ENCODE measurements around the gene PGAP3. TPM values are rescaled to one million over a fixed set of nuclear protein-coding genes. Genes with fewer than 3 reads are reported as not detected.

Gene PGAP3
- total RNA-seq, 1 donor from 2014 or later, result 10.8 TPM

DNA sequence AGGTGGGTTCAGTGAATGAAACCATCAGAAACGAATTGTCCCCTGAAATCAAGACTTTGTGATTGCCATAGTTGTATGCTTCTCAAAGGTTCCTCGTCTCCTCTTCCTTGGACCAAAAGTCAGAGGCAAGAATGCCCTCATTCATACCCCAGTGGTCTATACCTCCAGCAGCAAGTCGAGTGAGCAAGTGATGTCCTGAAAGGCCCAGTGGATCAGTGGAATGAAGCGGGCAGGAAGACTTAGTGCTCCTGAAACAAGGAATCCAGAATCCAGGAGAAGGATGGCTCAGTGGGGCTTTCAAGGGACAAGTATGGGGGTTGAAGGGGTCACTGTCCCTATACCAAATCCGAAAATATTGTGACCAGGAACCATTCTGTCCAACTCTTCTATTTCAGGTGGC lies 6.7 kb upstream of the PGAP3 start:
- Histone ChIP-seq H3K4me3 (ENCODE audit: low read depth, low read length) (no peak overlapping the region), H3K27me3 (ENCODE audit: control insufficient read depth, insufficient read depth, low read length) (no peaks in the 10 kb centered on the region), H3K36me3 (ENCODE audit: control insufficient read depth, insufficient read depth, low read length) (peaks cover 1% of the 10 kb centered on the region)
- DNase-seq (ENCODE audit: low read depth), result no peak
- no peak for TF ChIP-seq CTCF (IDR thresholded peaks at IDR 0.05; ENCODE audit: insufficient read depth, low read length, severe bottlenecking)
- no peak for FAIRE-seq

DNA sequence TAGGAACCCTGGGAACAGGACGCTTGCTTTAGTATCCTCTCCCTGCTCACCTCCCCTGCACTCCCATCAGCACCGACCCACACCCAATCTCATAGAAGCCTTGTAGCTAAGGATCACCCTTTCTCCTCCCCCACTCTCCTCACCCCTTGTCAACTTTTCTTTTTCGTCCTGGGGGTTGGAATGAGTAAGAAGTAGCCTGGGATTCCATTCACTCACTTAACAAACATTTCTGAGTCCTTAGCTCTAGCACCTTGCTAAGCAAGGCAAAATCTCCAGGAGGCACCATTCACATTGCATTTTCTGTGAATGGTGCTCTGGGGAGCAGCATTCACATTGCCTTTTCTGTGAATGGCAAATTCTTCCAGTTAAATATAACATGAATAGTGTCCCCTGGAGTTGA lies 1.1 kb upstream of the PGAP3 start:
- no peak for TF ChIP-seq CTCF (IDR thresholded peaks at IDR 0.05; ENCODE audit: insufficient read depth, low read length, severe bottlenecking)
- no peak for FAIRE-seq
- peaks cover 2% of the 10 kb centered on the region for H3K36me3 ChIP-seq (ENCODE audit: control insufficient read depth, insufficient read depth, low read length)
- no peak for DNase-seq (ENCODE audit: low read depth)
- H3K4me3 ChIP-seq (ENCODE audit: low read depth, low read length), result peak overlapping the region; percentile 48
- H3K27me3 ChIP-seq (ENCODE audit: control insufficient read depth, insufficient read depth, low read length), result no peaks in the 10 kb centered on the region

DNA sequence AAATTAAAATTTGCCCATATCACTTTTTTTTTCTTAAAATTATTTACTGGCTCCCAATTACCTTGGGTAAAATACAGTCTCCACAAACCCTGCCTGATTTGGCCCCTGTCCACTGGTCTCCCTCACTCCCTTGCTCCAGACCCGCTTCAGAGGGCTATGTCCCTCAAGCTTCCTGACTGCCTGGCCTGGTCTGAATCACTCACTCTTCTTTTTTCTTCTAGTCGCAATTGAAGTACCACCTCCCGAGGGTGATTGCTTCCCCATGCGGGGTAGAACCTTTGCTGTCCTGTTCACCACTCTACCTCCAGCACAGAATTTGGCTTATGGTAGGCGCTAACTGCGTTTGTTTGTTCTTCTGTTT lies 598 bp upstream of the PGAP3 start:
- FAIRE-seq (no peak), DNase-seq (ENCODE audit: low read depth) (no peak)
- peak overlapping the region; percentile 48 for H3K4me3 ChIP-seq (ENCODE audit: low read depth, low read length)
- TF ChIP-seq CTCF (IDR thresholded peaks at IDR 0.05; ENCODE audit: insufficient read depth, low read length, severe bottlenecking), result no peak
- no peaks in the 10 kb centered on the region for H3K27me3 ChIP-seq (ENCODE audit: control insufficient read depth, insufficient read depth, low read length)
- H3K36me3 ChIP-seq (ENCODE audit: control insufficient read depth, insufficient read depth, low read length), result peaks cover 3% of the 10 kb centered on the region

GRCh38 chr17:39687101-39687545 lies 734 bp downstream of the PGAP3 start:
- FAIRE-seq (no peak), DNase-seq (ENCODE audit: low read depth) (no peak)

GRCh38 chr17:39684369-39685192 lies 3.3 kb downstream of the PGAP3 start:
- DNase-seq (ENCODE audit: low read depth), result no peak
- TF ChIP-seq CTCF (IDR thresholded peaks at IDR 0.05; ENCODE audit: insufficient read depth, low read length, severe bottlenecking), result no peak
- H3K27me3 ChIP-seq (ENCODE audit: control insufficient read depth, insufficient read depth, low read length), result no peaks in the 10 kb centered on the region
- no peak overlapping the region for H3K4me3 ChIP-seq (ENCODE audit: low read depth, low read length)
- FAIRE-seq, result no peak
- H3K36me3 ChIP-seq (ENCODE audit: control insufficient read depth, insufficient read depth, low read length), result peaks cover 3% of the 10 kb centered on the region

More at GRCh38 chr17:39687101-39687545, 734 bp downstream of the PGAP3 start:
- Histone ChIP-seq H3K27me3 (ENCODE audit: control insufficient read depth, insufficient read depth, low read length) (no peaks in the 10 kb centered on the region), H3K4me3 (ENCODE audit: low read depth, low read length) (peak overlapping the region; percentile 48), H3K36me3 (ENCODE audit: control insufficient read depth, insufficient read depth, low read length) (peaks cover 3% of the 10 kb centered on the region)
- TF ChIP-seq CTCF (IDR thresholded peaks at IDR 0.05; ENCODE audit: insufficient read depth, low read length, severe bottlenecking), result no peak

All from bronchial epithelial cell (primary cell).